SK-N-SH (cell line): Measurements from ENCODE around the gene TBX4. TPM values are rescaled to one million over a fixed set of nuclear protein-coding genes. Genes with fewer than 3 reads are reported as not detected.

ENCODE experiments used
- CTCF ChIA-PET: fragments of 300-600, 350-600 bp; formaldehyde crosslinking; extraction: SDS; loops from one replicate; lab custom pipeline; 2021; lab: Yijun Ruan, JAX
- POLR2A ChIA-PET: fragments of 350-600 bp; sonication (Branson Sonifier 250); formaldehyde crosslinking; extraction: SDS; loops from one replicate; lab custom pipeline; 2020; ENCODE audit warnings: antibody characterized with exemption, inconsistent platforms; lab: Yijun Ruan, JAX
- DNase-seq: peaks from one replicate; pipeline ENCODE4 v3.0.0; 2012
- H2AFZ ChIP-seq: fragments of 200-600 bp; sonication (generic); 2 replicates; pipeline ENCODE4 v1.8.1; 2016; ENCODE audit warnings: antibody characterized with exemption, mild to moderate bottlenecking, low read depth
- H3F3A ChIP-seq: fragments of 200-600 bp; sonication (generic); replicated peaks from 2 replicates; pipeline ENCODE3; 2016; ENCODE audit warnings: antibody characterized with exemption, mild to moderate bottlenecking; ENCODE audit not compliant: insufficient read depth
- H3K27ac ChIP-seq, 2 experiments: fragments of 200-500 bp in 1 of 2; fragments of 200-600 bp in 1 of 2; sonication (Bioruptor generic) in 1 of 2; sonication (generic), shearing (Covaris generic) in 1 of 2; 2 replicates each; pipeline versions ENCODE4 v1.5.1 to v1.6.1; 2014 to 2016; ENCODE audit warnings: low read depth in 2 of 2, inconsistent platforms in 1 of 2, low read length in 1 of 2, mild to moderate bottlenecking in 1 of 2, mixed read lengths in 1 of 2
- H3K27me3 ChIP-seq: fragments of 200-600 bp; sonication (generic), shearing (Covaris generic); 2 replicates; pipeline ENCODE4 v1.6.1; 2016; ENCODE audit warnings: mixed run types; ENCODE audit not compliant: insufficient read depth
- H3K36me3 ChIP-seq, 2 experiments: fragments of 200-500 bp in 1 of 2; fragments of 200-600 bp in 1 of 2; sonication (Bioruptor generic) in 1 of 2; sonication (generic) in 1 of 2; replicated peaks in 1 of 2; 2 replicates each; pipeline versions ENCODE3 to v1.5.1; 2014 to 2016; ENCODE audit warnings: low read length in 1 of 2, mild to moderate bottlenecking in 1 of 2; ENCODE audit not compliant: insufficient read depth in 2 of 2, control insufficient read depth in 1 of 2
- H3K4me1 ChIP-seq, 2 experiments: fragments of 200-500 bp in 1 of 2; fragments of 200-600 bp in 1 of 2; sonication (Bioruptor generic) in 1 of 2; sonication (generic), shearing (Covaris generic) in 1 of 2; 2 replicates each; pipeline versions ENCODE4 v1.5.1 to v1.6.1; 2014 to 2016; ENCODE audit warnings: low read depth in 1 of 2, low read length in 1 of 2, mixed run types in 1 of 2; ENCODE audit not compliant: insufficient read depth in 2 of 2, control insufficient read depth in 1 of 2
- H3K4me2 ChIP-seq: fragments of 200-600 bp; sonication (generic), shearing (Covaris generic); 2 replicates; pipeline ENCODE4 v1.6.1; 2017; ENCODE audit warnings: mixed run types
- H3K4me3 ChIP-seq, 2 experiments: fragments of 200-500 bp in 1 of 2; fragments of 200-600 bp in 1 of 2; sonication (Bioruptor generic) in 1 of 2; sonication (generic), shearing (Covaris generic) in 1 of 2; 2 replicates each; pipeline versions ENCODE4 v1.5.1 to v1.8.1; 2014 to 2016; ENCODE audit warnings: low read depth in 2 of 2, inconsistent platforms in 1 of 2, low read length in 1 of 2, mild to moderate bottlenecking in 1 of 2, mixed read lengths in 1 of 2, moderate library complexity in 1 of 2
- H3K79me2 ChIP-seq: fragments of 200-600 bp; sonication (generic); 2 replicates; pipeline ENCODE4 v1.8.1; 2017; ENCODE audit warnings: mild to moderate bottlenecking; ENCODE audit not compliant: insufficient read depth
- H3K9ac ChIP-seq: fragments of 200-600 bp; sonication (generic); 2 replicates; pipeline ENCODE4 v1.6.1; 2017; ENCODE audit warnings: mixed run types
- H3K9me2 ChIP-seq: fragments of 200-600 bp; sonication (generic); 2 replicates; pipeline ENCODE4 v1.6.1; 2017; ENCODE audit warnings: mixed run types
- H3K9me3 ChIP-seq: fragments of 200-600 bp; sonication (generic); 2 replicates; pipeline ENCODE4 v1.6.1; 2017; ENCODE audit warnings: mixed run types, mild to moderate bottlenecking, moderate library complexity
- H4K20me1 ChIP-seq: fragments of 200-600 bp; sonication (generic); 2 replicates; pipeline ENCODE4 v1.6.1; 2017; ENCODE audit warnings: mild to moderate bottlenecking, mixed run types; ENCODE audit not compliant: insufficient read depth
- EP300 ChIP-seq, 2 experiments: IDR thresholded peaks; 2 replicates each; pipeline versions ENCODE4 v1.4.0 to v1.6.1; 2012; ENCODE audit warnings: borderline replicate concordance in 1 of 2, low read depth in 1 of 2, low read length in 1 of 2
- EZH2phosphoT487 ChIP-seq: fragments of 200-600 bp; sonication (generic); IDR thresholded peaks from 2 replicates; pipeline ENCODE4 v1.6.1; 2017; ENCODE audit warnings: low read depth, mixed run types, mild to moderate bottlenecking, antibody characterized with exemption, moderate library complexity, borderline replicate concordance
- FOXJ3 ChIP-seq: sonication (generic); formaldehyde crosslinking; IDR thresholded peaks from 2 replicates; pipeline ENCODE4 v1.5.1; 2020; ENCODE audit warnings: mild to moderate bottlenecking, missing genetic modification reagents
- FOXM1 ChIP-seq: IDR thresholded peaks from 2 replicates; pipeline ENCODE4 v1.4.0; 2012; ENCODE audit warnings: low read depth, mild to moderate bottlenecking
- MAX ChIP-seq: IDR thresholded peaks from 2 replicates; pipeline ENCODE4 v1.4.0; 2012; ENCODE audit warnings: low read depth
- MXI1 ChIP-seq: IDR thresholded peaks from 2 replicates; pipeline ENCODE4 v1.6.1; 2012; ENCODE audit warnings: mild to moderate bottlenecking, low read depth, low read length, improper control_type of control experiment
- NFIC ChIP-seq: IDR thresholded peaks from 2 replicates; pipeline ENCODE4 v1.4.0; 2012; ENCODE audit warnings: borderline replicate concordance
- POLR2AphosphoS5 ChIP-seq: IDR thresholded peaks from 2 replicates; pipeline ENCODE4 v1.6.1; 2012; ENCODE audit warnings: low read depth, low read length
- RFX5 ChIP-seq: IDR thresholded peaks from 2 replicates; pipeline ENCODE4 v1.6.1; 2012; ENCODE audit warnings: mild to moderate bottlenecking, improper control_type of control experiment, low read length
- TAF1 ChIP-seq: IDR thresholded peaks from 2 replicates; pipeline ENCODE4 v1.6.1; 2012; ENCODE audit warnings: low read depth, mild to moderate bottlenecking, low read length, moderate library complexity, borderline replicate concordance
- TEAD4 ChIP-seq: IDR thresholded peaks from 2 replicates; pipeline ENCODE4 v1.4.0; 2012; ENCODE audit warnings: mild to moderate bottlenecking, borderline replicate concordance; ENCODE audit not compliant: insufficient read depth
- YY1 ChIP-seq: IDR thresholded peaks from 2 replicates; pipeline ENCODE4 v1.4.0; 2012; ENCODE audit warnings: low read depth, mild to moderate bottlenecking
- WGBS: methylation state at CpG from one replicate; pipeline ENCODE4 v1.1.6; 2017; ENCODE audit warnings: low lambda C conversion rate; 5-methylcytosine and 5-hydroxymethylcytosine counted together
- polyA plus RNA-seq, 3 experiments: library from polyadenylated mRNA; depleted of rRNA; stranded (reverse); fragments of >200 nt; gene quantifications; 2 replicates each; pipeline ENCODE4 v1.2.3, GENCODE V29; 2012
- TF ChIP-seq, protein P1 (sequence below): IDR thresholded peaks from 2 replicates; pipeline ENCODE4 v1.6.1; 2012; ENCODE audit warnings: mild to moderate bottlenecking, low read depth, low read length, moderate library complexity
- TF ChIP-seq, protein P2 (sequence below): fragments of 150-350 bp; IDR thresholded peaks from 2 replicates; pipeline ENCODE4 v1.6.1; 2017; ENCODE audit warnings: antibody characterized with exemption, low read length, low read depth, borderline replicate concordance
- TF ChIP-seq, protein P3 (sequence below): IDR thresholded peaks from 2 replicates; pipeline ENCODE4; 2012
- TF ChIP-seq, protein P4 (sequence below): fragments of 200-600 bp; sonication (generic); IDR thresholded peaks from 2 replicates; pipeline ENCODE4 v1.6.1; 2017; ENCODE audit warnings: antibody characterized with exemption, mild to moderate bottlenecking, moderate library complexity

The TBX4 gene
- polyA plus RNA-seq, 1 of the 3 experiments (the other 2 are of a cell fraction) = 0.02 TPM

DNA sequence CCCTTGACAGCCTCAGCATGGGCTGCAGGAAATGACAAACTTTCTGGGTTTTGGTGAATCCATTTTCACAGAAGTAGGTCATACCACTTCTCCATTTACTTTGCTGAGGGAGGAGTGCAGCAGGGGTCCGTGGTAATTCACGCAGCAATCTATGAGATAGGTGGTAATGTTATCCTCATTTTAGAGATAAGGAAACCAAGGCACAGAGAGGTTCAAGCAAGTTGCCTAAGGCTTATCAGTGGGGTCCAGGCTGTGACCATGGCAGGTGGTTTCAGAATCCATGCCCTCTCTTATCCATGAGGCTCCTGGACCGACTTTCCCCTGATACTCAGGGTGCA, 12.6 kb downstream of the TBX4 start (continued):
- TF ChIP-seq, protein P1, sequence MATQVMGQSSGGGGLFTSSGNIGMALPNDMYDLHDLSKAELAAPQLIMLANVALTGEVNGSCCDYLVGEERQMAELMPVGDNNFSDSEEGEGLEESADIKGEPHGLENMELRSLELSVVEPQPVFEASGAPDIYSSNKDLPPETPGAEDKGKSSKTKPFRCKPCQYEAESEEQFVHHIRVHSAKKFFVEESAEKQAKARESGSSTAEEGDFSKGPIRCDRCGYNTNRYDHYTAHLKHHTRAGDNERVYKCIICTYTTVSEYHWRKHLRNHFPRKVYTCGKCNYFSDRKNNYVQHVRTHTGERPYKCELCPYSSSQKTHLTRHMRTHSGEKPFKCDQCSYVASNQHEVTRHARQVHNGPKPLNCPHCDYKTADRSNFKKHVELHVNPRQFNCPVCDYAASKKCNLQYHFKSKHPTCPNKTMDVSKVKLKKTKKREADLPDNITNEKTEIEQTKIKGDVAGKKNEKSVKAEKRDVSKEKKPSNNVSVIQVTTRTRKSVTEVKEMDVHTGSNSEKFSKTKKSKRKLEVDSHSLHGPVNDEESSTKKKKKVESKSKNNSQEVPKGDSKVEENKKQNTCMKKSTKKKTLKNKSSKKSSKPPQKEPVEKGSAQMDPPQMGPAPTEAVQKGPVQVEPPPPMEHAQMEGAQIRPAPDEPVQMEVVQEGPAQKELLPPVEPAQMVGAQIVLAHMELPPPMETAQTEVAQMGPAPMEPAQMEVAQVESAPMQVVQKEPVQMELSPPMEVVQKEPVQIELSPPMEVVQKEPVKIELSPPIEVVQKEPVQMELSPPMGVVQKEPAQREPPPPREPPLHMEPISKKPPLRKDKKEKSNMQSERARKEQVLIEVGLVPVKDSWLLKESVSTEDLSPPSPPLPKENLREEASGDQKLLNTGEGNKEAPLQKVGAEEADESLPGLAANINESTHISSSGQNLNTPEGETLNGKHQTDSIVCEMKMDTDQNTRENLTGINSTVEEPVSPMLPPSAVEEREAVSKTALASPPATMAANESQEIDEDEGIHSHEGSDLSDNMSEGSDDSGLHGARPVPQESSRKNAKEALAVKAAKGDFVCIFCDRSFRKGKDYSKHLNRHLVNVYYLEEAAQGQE = no peak
- TF ChIP-seq YY1 (no peak), EP300 (IDR thresholded peaks at IDR 0.05; ENCODE audit: borderline replicate concordance in 1 of 2, low read depth in 1 of 2, low read length in 1 of 2) (no peak)

GRCh38 chr17:61465550-61466237, 13.5 kb downstream of the TBX4 start:
- no peak for DNase-seq
- Histone ChIP-seq H3F3A (no peaks in the 10 kb centered on the region), H3K4me1 (peaks cover 0 to 29% of the 10 kb centered on the region in 2 experiments; a peak in 1 of 4 replicates), H3K27ac (no peak overlapping the region), H3K36me3 (no peaks in the 10 kb centered on the region), H3K9me2 (no peaks in the 10 kb centered on the region), H3K9ac (no peak overlapping the region), H3K4me3 (no peak overlapping the region), H3K27me3 (no peaks in the 10 kb centered on the region), H3K79me2 (no peaks in the 10 kb centered on the region), H4K20me1 (no peaks in the 10 kb centered on the region), H3K9me3 (no peaks in the 10 kb centered on the region), H3K4me2 (no peak overlapping the region), H2AFZ (no peak overlapping the region)
- TF ChIP-seq MAX (no peak), FOXM1 (no peak), EZH2phosphoT487 (no peak), NFIC (no peak), TEAD4 (no peak), FOXJ3 (CRISPR knock-in tag) (no peak), POLR2AphosphoS5 (no peak), MXI1 (no peak), TAF1 (no peak), RFX5 (no peak)
- TF ChIP-seq, protein P2, sequence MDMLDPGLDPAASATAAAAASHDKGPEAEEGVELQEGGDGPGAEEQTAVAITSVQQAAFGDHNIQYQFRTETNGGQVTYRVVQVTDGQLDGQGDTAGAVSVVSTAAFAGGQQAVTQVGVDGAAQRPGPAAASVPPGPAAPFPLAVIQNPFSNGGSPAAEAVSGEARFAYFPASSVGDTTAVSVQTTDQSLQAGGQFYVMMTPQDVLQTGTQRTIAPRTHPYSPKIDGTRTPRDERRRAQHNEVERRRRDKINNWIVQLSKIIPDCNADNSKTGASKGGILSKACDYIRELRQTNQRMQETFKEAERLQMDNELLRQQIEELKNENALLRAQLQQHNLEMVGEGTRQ = no peak
- TF ChIP-seq, protein P3, sequence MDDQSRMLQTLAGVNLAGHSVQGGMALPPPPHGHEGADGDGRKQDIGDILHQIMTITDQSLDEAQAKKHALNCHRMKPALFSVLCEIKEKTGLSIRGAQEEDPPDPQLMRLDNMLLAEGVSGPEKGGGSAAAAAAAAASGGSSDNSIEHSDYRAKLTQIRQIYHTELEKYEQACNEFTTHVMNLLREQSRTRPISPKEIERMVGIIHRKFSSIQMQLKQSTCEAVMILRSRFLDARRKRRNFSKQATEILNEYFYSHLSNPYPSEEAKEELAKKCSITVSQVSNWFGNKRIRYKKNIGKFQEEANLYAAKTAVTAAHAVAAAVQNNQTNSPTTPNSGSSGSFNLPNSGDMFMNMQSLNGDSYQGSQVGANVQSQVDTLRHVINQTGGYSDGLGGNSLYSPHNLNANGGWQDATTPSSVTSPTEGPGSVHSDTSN = no peak
- TF ChIP-seq, protein P4, sequence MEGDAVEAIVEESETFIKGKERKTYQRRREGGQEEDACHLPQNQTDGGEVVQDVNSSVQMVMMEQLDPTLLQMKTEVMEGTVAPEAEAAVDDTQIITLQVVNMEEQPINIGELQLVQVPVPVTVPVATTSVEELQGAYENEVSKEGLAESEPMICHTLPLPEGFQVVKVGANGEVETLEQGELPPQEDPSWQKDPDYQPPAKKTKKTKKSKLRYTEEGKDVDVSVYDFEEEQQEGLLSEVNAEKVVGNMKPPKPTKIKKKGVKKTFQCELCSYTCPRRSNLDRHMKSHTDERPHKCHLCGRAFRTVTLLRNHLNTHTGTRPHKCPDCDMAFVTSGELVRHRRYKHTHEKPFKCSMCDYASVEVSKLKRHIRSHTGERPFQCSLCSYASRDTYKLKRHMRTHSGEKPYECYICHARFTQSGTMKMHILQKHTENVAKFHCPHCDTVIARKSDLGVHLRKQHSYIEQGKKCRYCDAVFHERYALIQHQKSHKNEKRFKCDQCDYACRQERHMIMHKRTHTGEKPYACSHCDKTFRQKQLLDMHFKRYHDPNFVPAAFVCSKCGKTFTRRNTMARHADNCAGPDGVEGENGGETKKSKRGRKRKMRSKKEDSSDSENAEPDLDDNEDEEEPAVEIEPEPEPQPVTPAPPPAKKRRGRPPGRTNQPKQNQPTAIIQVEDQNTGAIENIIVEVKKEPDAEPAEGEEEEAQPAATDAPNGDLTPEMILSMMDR = no peak
- POLR2A ChIA-PET = no interaction called here
- 79% methylated on average over 17 of the region's 17 CpGs for WGBS
- CTCF ChIA-PET = interaction anchor here (0.6 to 3.5 kb wide), 8 partner anchors 11 to 109 kb away, joined by 3 to 16 read pairs (median 3); partner anchors contain the start of gene TBX4
